HUES6 (cell line): ENCODE measurements around the gene HRG.

Experiments used
- H3K27ac ChIP-seq: 2 replicates; pipeline ENCODE4 v1.7.0; 2013; ENCODE audit warnings: low read depth, mild to moderate bottlenecking, low read length, inconsistent platforms
- H3K27me3 ChIP-seq: 2 replicates; pipeline ENCODE4 v1.6.1; 2013; ENCODE audit warnings: low read length; ENCODE audit not compliant: control insufficient read depth, insufficient read depth
- H3K36me3 ChIP-seq: 2 replicates; pipeline ENCODE4 v1.6.1; 2013; ENCODE audit warnings: low read length; ENCODE audit not compliant: control insufficient read depth, insufficient read depth
- H3K4me1 ChIP-seq: 2 replicates; pipeline ENCODE4 v1.6.1; 2013; ENCODE audit warnings: low read length; ENCODE audit not compliant: control insufficient read depth, insufficient read depth
- H3K4me3 ChIP-seq: 2 replicates; pipeline ENCODE4 v1.5.1; 2013; ENCODE audit warnings: low read depth, low read length
- H3K9ac ChIP-seq: one replicate; pipeline ENCODE4 v1.6.1; 2013; ENCODE audit warnings: mild to moderate bottlenecking, low read length
- H3K9me3 ChIP-seq: 2 replicates; pipeline ENCODE4 v1.6.1; 2013; ENCODE audit warnings: low read depth, low read length; ENCODE audit not compliant: control insufficient read depth, insufficient read depth

The HRG gene

GRCh38 chr3:186639778-186640472 is 25.9 kb upstream of the HRG start, which contains the start of gene FETUB:
TSS of gene FETUB (plus strand) at chr3:186640399. CDS start at chr3:186640461, 62 bp downstream.
- H3K9me3 ChIP-seq: no peaks in the 10 kb centered on the region
- H3K4me3 ChIP-seq: 0 out of 2 replicates have a peak within 1 kb of the TSS, but pooled peaks have one; percentile 6
- H3K27me3 ChIP-seq: no peaks in the 10 kb centered on the region
- no peak within 1 kb of the TSS for H3K9ac ChIP-seq
- H3K4me1 ChIP-seq: peaks cover 31% of the 10 kb centered on the region
- H3K27ac ChIP-seq: no peak within 1 kb of the TSS
- no peaks in the 10 kb centered on the region for H3K36me3 ChIP-seq

GRCh38 chr3:186640473-186640818 is 25.4 kb upstream of the HRG start:
- Histone ChIP-seq H3K4me3 (0 out of 2 replicates have a peak overlapping the region, but pooled peaks have one; percentile 6), H3K36me3 (no peaks in the 10 kb centered on the region), H3K9me3 (no peaks in the 10 kb centered on the region), H3K4me1 (peaks cover 31% of the 10 kb centered on the region), H3K27me3 (no peaks in the 10 kb centered on the region), H3K27ac (no peak overlapping the region), H3K9ac (no peak overlapping the region)

- H3K4me1 ChIP-seq: peaks cover 31% of the 10 kb centered on the region
- no peak overlapping the region for H3K4me3 ChIP-seq
- H3K9me3 ChIP-seq: no peaks in the 10 kb centered on the region
- no peaks in the 10 kb centered on the region for H3K36me3 ChIP-seq
- no peak overlapping the region for H3K27ac ChIP-seq
- H3K27me3 ChIP-seq: no peaks in the 10 kb centered on the region
- no peak overlapping the region for H3K9ac ChIP-seq
Observed at GRCh38 chr3:186640929-186641328, 24.9 kb upstream of the HRG start.

- Histone ChIP-seq H3K27me3 (no peaks in the 10 kb centered on the region), H3K4me3 (no peak overlapping the region), H3K4me1 (peaks cover 31% of the 10 kb centered on the region), H3K9ac (no peak overlapping the region), H3K36me3 (no peaks in the 10 kb centered on the region), H3K9me3 (no peaks in the 10 kb centered on the region), H3K27ac (no peak overlapping the region)
Observed at GRCh38 chr3:186642014-186642413, 23.8 kb upstream of the HRG start.

GRCh38 chr3:186643493-186643892 is 22.3 kb upstream of the HRG start:
- peaks cover 31% of the 10 kb centered on the region for H3K4me1 ChIP-seq
- H3K36me3 ChIP-seq: no peaks in the 10 kb centered on the region
- H3K9me3 ChIP-seq: no peaks in the 10 kb centered on the region
- no peak overlapping the region for H3K9ac ChIP-seq
- H3K27me3 ChIP-seq: no peaks in the 10 kb centered on the region
- no peak overlapping the region for H3K27ac ChIP-seq
- H3K4me3 ChIP-seq: no peak overlapping the region

GRCh38 chr3:186644683-186645082 is 21.1 kb upstream of the HRG start:
- Histone ChIP-seq H3K9ac (no peak overlapping the region), H3K4me3 (no peak overlapping the region), H3K36me3 (no peaks in the 10 kb centered on the region), H3K27ac (no peak overlapping the region), H3K9me3 (no peaks in the 10 kb centered on the region), H3K27me3 (no peaks in the 10 kb centered on the region), H3K4me1 (peaks cover 31% of the 10 kb centered on the region)

- Histone ChIP-seq H3K4me3 (no peak overlapping the region), H3K36me3 (no peaks in the 10 kb centered on the region), H3K9ac (no peak overlapping the region), H3K4me1 (peaks cover 18% of the 10 kb centered on the region), H3K27ac (no peak overlapping the region), H3K9me3 (no peaks in the 10 kb centered on the region), H3K27me3 (no peaks in the 10 kb centered on the region)
Observed at GRCh38 chr3:186646106-186646505, 19.7 kb upstream of the HRG start.

- no peaks in the 10 kb centered on the region for H3K27me3 ChIP-seq
- peaks cover 20% of the 10 kb centered on the region for H3K4me1 ChIP-seq
Observed at GRCh38 chr3:186646841-186647240, 19.0 kb upstream of the HRG start.

GRCh38 chr3:186648851-186649250 is 17.0 kb upstream of the HRG start:
- H3K9me3 ChIP-seq: no peaks in the 10 kb centered on the region
- no peaks in the 10 kb centered on the region for H3K36me3 ChIP-seq
- no peak overlapping the region for H3K9ac ChIP-seq
- H3K27me3 ChIP-seq: no peaks in the 10 kb centered on the region
- no peak overlapping the region for H3K27ac ChIP-seq
- no peak overlapping the region for H3K4me3 ChIP-seq
- H3K4me1 ChIP-seq: peaks cover 10% of the 10 kb centered on the region

More at GRCh38 chr3:186646841-186647240, 19.0 kb upstream of the HRG start:
- Histone ChIP-seq H3K9me3 (no peaks in the 10 kb centered on the region), H3K9ac (no peak overlapping the region), H3K4me3 (no peak overlapping the region), H3K27ac (no peak overlapping the region), H3K36me3 (no peaks in the 10 kb centered on the region)

GRCh38 chr3:186651678-186652215 is 14.1 kb upstream of the HRG start:
- H3K27me3 ChIP-seq: no peaks in the 10 kb centered on the region
- H3K9ac ChIP-seq: no peak overlapping the region
- H3K4me3 ChIP-seq: no peak overlapping the region
- H3K4me1 ChIP-seq: peaks cover 22% of the 10 kb centered on the region
- H3K9me3 ChIP-seq: no peaks in the 10 kb centered on the region
- H3K36me3 ChIP-seq: no peaks in the 10 kb centered on the region
- no peak overlapping the region for H3K27ac ChIP-seq

- H3K27me3 ChIP-seq: no peaks in the 10 kb centered on the region
- H3K36me3 ChIP-seq: no peaks in the 10 kb centered on the region
- H3K4me3 ChIP-seq: no peak overlapping the region
- H3K9ac ChIP-seq: no peak overlapping the region
- no peak overlapping the region for H3K27ac ChIP-seq
- peaks cover under 1% of the 10 kb centered on the region; the same call in 1 of the 2 replicates for H3K9me3 ChIP-seq
- H3K4me1 ChIP-seq: peaks cover 26% of the 10 kb centered on the region
Observed at GRCh38 chr3:186653080-186653707, 12.6 kb upstream of the HRG start.
